OCI-LY1 (cell line): ENCODE results near the gene RYR3.

Source experiments
- H2AFZ ChIP-seq: fragments of 200-600 bp; sonication (generic), shearing (Covaris generic); 2 replicates; pipeline ENCODE4 v1.6.0; 2014; ENCODE audit warnings: antibody characterized with exemption, mild to moderate bottlenecking, low read length
- H3F3A ChIP-seq: fragments of 200-600 bp; sonication (generic), shearing (Covaris generic); 2 replicates; pipeline ENCODE4 v1.6.0; 2014; ENCODE audit warnings: mild to moderate bottlenecking, antibody characterized with exemption, low read length, moderate library complexity; ENCODE audit not compliant: insufficient read depth
- H3K27ac ChIP-seq: fragments of 200-600 bp; sonication (generic); 2 replicates; pipeline ENCODE4 v1.5.1; 2014; ENCODE audit warnings: low read length, mixed run types, mild to moderate bottlenecking, low read depth; ENCODE audit not compliant: poor library complexity, severe bottlenecking
- H3K27me3 ChIP-seq: fragments of 200-600 bp; sonication (generic); 2 replicates; pipeline ENCODE4 v1.6.0; 2014; ENCODE audit warnings: antibody characterized with exemption, mild to moderate bottlenecking, low read length, moderate library complexity; ENCODE audit not compliant: insufficient read depth
- H3K36me3 ChIP-seq: fragments of 200-600 bp; sonication (generic); 2 replicates; pipeline ENCODE4 v1.6.1; 2014; ENCODE audit warnings: mild to moderate bottlenecking, antibody characterized with exemption, low read length, moderate library complexity, mixed read lengths; ENCODE audit not compliant: insufficient read depth
- H3K4me1 ChIP-seq: fragments of 200-600 bp; sonication (generic); 2 replicates; pipeline ENCODE4 v1.5.1; 2014; ENCODE audit warnings: mild to moderate bottlenecking, low read length, moderate library complexity; ENCODE audit not compliant: insufficient read depth, severe bottlenecking
- H3K4me2 ChIP-seq: fragments of 200-600 bp; sonication (generic), shearing (Covaris generic); 2 replicates; pipeline ENCODE4 v1.6.1; 2014; ENCODE audit warnings: low read length
- H3K4me3 ChIP-seq: fragments of 200-600 bp; sonication (generic); 2 replicates; pipeline ENCODE4 v1.5.1; 2014; ENCODE audit warnings: low read length, low read depth, mild to moderate bottlenecking, mixed read lengths; ENCODE audit not compliant: poor library complexity, severe bottlenecking
- H3K79me2 ChIP-seq: fragments of 200-600 bp; shearing (Covaris generic); 2 replicates; pipeline ENCODE4 v1.6.1; 2016; ENCODE audit warnings: mixed run types, low read length, mixed read lengths; ENCODE audit not compliant: insufficient read depth
- H3K9ac ChIP-seq: fragments of 200-600 bp; sonication (generic), shearing (Covaris generic); 2 replicates; pipeline ENCODE4 v1.6.1; 2014; ENCODE audit warnings: mild to moderate bottlenecking, low read length, mixed read lengths
- H3K9me2 ChIP-seq: fragments of 200-600 bp; sonication (generic), shearing (Covaris generic); 2 replicates; pipeline ENCODE4 v1.6.1; 2014; ENCODE audit warnings: low read depth, mild to moderate bottlenecking, low read length, mixed read lengths
- H3K9me3 ChIP-seq: fragments of 200-600 bp; shearing (Covaris generic); 2 replicates; pipeline ENCODE4 v1.6.1; 2014; ENCODE audit warnings: low read length, mixed read lengths
- H4K20me1 ChIP-seq: fragments of 200-600 bp; sonication (generic), shearing (Covaris generic); 2 replicates; pipeline ENCODE4 v1.6.0; 2016; ENCODE audit warnings: mild to moderate bottlenecking, low read length; ENCODE audit not compliant: insufficient read depth
- EZH2 ChIP-seq: fragments of 200-600 bp; sonication (generic), shearing (Covaris generic); IDR thresholded peaks from 2 replicates; pipeline ENCODE4 v1.8.0; 2017; ENCODE audit warnings: borderline replicate concordance, mixed run types, mild to moderate bottlenecking, antibody characterized with exemption, low read length, moderate library complexity, mixed read lengths
- TF ChIP-seq, protein P1 (sequence below): fragments of 200-600 bp; sonication (generic), shearing (Covaris generic); IDR thresholded peaks from 2 replicates; pipeline ENCODE4 v1.5.1; 2017; ENCODE audit warnings: mild to moderate bottlenecking, antibody characterized with exemption, low read length, moderate library complexity, mixed read lengths

Gene RYR3

GRCh38 chr15:33283576-33283975 lies 27.2 kb upstream of the RYR3 start:
- H3K36me3 ChIP-seq, result no peaks in the 10 kb centered on the region
- no peaks in the 10 kb centered on the region for H3F3A ChIP-seq
- no peaks in the 10 kb centered on the region for H3K9me2 ChIP-seq
- no peaks in the 10 kb centered on the region for H4K20me1 ChIP-seq
- no peaks in the 10 kb centered on the region for H3K9me3 ChIP-seq
- no peak overlapping the region for H3K27ac ChIP-seq
- H3K27me3 ChIP-seq, result no peaks in the 10 kb centered on the region
- no peak overlapping the region for H2AFZ ChIP-seq
- H3K4me1 ChIP-seq, result no peaks in the 10 kb centered on the region
- H3K79me2 ChIP-seq, result no peaks in the 10 kb centered on the region
- H3K4me3 ChIP-seq, result no peak overlapping the region
- no peak overlapping the region for H3K9ac ChIP-seq
- no peak overlapping the region for H3K4me2 ChIP-seq
- TF ChIP-seq, protein P1, sequence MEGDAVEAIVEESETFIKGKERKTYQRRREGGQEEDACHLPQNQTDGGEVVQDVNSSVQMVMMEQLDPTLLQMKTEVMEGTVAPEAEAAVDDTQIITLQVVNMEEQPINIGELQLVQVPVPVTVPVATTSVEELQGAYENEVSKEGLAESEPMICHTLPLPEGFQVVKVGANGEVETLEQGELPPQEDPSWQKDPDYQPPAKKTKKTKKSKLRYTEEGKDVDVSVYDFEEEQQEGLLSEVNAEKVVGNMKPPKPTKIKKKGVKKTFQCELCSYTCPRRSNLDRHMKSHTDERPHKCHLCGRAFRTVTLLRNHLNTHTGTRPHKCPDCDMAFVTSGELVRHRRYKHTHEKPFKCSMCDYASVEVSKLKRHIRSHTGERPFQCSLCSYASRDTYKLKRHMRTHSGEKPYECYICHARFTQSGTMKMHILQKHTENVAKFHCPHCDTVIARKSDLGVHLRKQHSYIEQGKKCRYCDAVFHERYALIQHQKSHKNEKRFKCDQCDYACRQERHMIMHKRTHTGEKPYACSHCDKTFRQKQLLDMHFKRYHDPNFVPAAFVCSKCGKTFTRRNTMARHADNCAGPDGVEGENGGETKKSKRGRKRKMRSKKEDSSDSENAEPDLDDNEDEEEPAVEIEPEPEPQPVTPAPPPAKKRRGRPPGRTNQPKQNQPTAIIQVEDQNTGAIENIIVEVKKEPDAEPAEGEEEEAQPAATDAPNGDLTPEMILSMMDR, result no peak
- no peak for TF ChIP-seq EZH2

DNA sequence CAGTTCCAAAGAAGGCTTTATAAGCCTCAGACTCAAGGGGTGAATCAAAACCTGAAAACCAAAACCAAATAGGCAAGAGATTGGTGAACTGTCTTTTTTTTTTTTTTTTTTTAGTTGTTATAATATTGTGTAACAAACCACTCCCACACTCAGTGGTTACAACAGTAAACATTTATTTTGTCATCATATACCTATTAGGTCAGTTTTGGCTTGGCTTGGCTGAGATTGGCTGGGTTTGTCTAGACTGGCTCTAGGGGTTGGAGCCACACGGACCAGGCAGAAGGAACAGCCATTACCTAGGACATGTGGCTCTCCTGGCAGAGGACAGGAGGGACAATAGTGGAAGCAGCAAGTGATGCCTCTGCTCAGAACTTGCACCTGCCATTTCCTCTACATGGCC lies 26.4 kb upstream of the RYR3 start:
- TF ChIP-seq, protein P1, result no peak
- TF ChIP-seq EZH2, result no peak
- Histone ChIP-seq H3K79me2 (no peaks in the 10 kb centered on the region), H3K4me1 (no peaks in the 10 kb centered on the region)

DNA sequence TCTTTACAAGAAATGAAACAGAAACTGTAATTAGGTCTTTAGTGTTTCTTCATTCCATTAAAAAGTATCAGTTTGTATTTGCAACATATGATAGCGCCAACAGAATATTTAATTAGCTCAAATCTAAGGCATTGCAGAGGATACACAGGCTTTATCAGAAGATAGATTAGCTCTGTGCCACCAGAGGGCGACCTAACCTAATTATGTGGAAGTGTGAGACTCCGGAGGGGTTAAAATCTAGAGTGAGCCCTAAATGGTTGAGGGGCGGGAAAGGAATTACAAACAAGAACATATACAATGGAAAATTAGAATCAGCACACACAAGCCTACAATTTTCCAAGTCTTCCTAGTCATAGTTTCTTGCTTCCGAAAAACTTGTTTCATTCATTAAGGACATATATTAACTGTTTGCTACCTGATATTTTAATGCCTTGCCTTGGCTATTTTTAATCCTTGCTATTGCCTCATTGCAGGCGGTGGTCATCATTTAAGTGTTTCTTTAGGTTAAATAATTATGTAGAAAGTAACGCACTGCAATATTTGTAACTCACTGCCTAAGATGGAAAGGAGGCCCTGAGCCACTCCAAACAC lies 18.0 kb upstream of the RYR3 start:
- no peaks in the 10 kb centered on the region for H3K9me2 ChIP-seq
- no peaks in the 10 kb centered on the region; the same call in 1 of the 2 replicates for H3K27me3 ChIP-seq
- no peak overlapping the region for H3K4me3 ChIP-seq
- H3K9me3 ChIP-seq, result no peaks in the 10 kb centered on the region
- no peaks in the 10 kb centered on the region for H3K36me3 ChIP-seq
- H3K4me1 ChIP-seq, result no peaks in the 10 kb centered on the region
- no peak overlapping the region for H3K27ac ChIP-seq
- H3K9ac ChIP-seq, result no peak overlapping the region
- no peak overlapping the region for H3K4me2 ChIP-seq
- no peaks in the 10 kb centered on the region for H3K79me2 ChIP-seq
- TF ChIP-seq, protein P1, result peak; percentile 85
- no peak for TF ChIP-seq EZH2
- H3F3A ChIP-seq, result no peaks in the 10 kb centered on the region
- H2AFZ ChIP-seq, result no peak overlapping the region
- H4K20me1 ChIP-seq, result no peaks in the 10 kb centered on the region

More for the DNA sequence above, 26.4 kb upstream of the RYR3 start:
- H3F3A ChIP-seq, result no peaks in the 10 kb centered on the region
- no peaks in the 10 kb centered on the region; the same call in 1 of the 2 replicates for H3K27me3 ChIP-seq
- no peak overlapping the region for H3K9ac ChIP-seq
- no peak overlapping the region for H2AFZ ChIP-seq
- H3K36me3 ChIP-seq, result no peaks in the 10 kb centered on the region
- H3K9me2 ChIP-seq, result no peaks in the 10 kb centered on the region
- H3K4me3 ChIP-seq, result no peak overlapping the region
- H3K27ac ChIP-seq, result no peak overlapping the region
- no peaks in the 10 kb centered on the region for H4K20me1 ChIP-seq
- no peaks in the 10 kb centered on the region for H3K9me3 ChIP-seq
- H3K4me2 ChIP-seq, result no peak overlapping the region
